Neural cell (in vitro differentiated cells): ENCODE measurements around the gene FUS. TPM values are rescaled to one million over a fixed set of nuclear protein-coding genes. Genes with fewer than 3 reads are reported as not detected.
A peak's percentile ranks its signal among the peaks of the same experiment; 100 is the strongest.

Experiments used
- H2AFZ ChIP-seq: fragments of 200-600, 300-800 bp; sonication (generic), shearing (Covaris generic); 2 replicates; pipeline ENCODE4 v1.6.0; 2014; ENCODE audit warnings: low read depth, mild to moderate bottlenecking, antibody characterized with exemption, low read length, moderate library complexity
- H3F3A ChIP-seq: fragments of 200-600 bp; shearing (Covaris generic); 2 replicates; pipeline ENCODE4 v1.6.1; 2016; ENCODE audit warnings: mild to moderate bottlenecking, moderate library complexity, mixed read lengths, antibody characterized with exemption, low read length; ENCODE audit not compliant: insufficient read depth, poor library complexity, severe bottlenecking
- H3K27ac ChIP-seq: fragments of 200-600, 300-800 bp; sonication (generic), shearing (Covaris generic); 2 replicates; pipeline ENCODE4 v1.5.1; 2014; ENCODE audit warnings: mild to moderate bottlenecking, low read length, moderate library complexity
- H3K27me3 ChIP-seq: fragments of 300-800, 200-600 bp; sonication (generic), shearing (Covaris generic); 2 replicates; pipeline ENCODE4 v1.6.0; 2014; ENCODE audit warnings: mild to moderate bottlenecking, low read depth, low read length, moderate library complexity; ENCODE audit not compliant: insufficient read depth
- H3K36me3 ChIP-seq: fragments of 300-800, 200-600 bp; sonication (generic), shearing (Covaris generic); 2 replicates; pipeline ENCODE4 v1.5.1; 2014; ENCODE audit warnings: mild to moderate bottlenecking, antibody characterized with exemption, low read length, moderate library complexity; ENCODE audit not compliant: insufficient read depth
- H3K4me2 ChIP-seq: fragments of 300-800, 200-600 bp; sonication (generic), shearing (Covaris generic); 2 replicates; pipeline ENCODE4 v1.6.0; 2014; ENCODE audit warnings: mild to moderate bottlenecking, low read length
- H3K4me3 ChIP-seq: fragments of 300-800, 200-600 bp; sonication (generic), shearing (Covaris generic); 2 replicates; pipeline ENCODE4 v1.5.1; 2014; ENCODE audit warnings: mild to moderate bottlenecking, low read length, moderate library complexity
- H3K79me2 ChIP-seq: fragments of 200-600 bp; shearing (Covaris generic); replicated peaks from 2 replicates; pipeline ENCODE4 v1.6.0; 2014; ENCODE audit warnings: mild to moderate bottlenecking, low read length, moderate library complexity; ENCODE audit not compliant: insufficient read depth
- H3K9ac ChIP-seq: fragments of 300-800, 200-600 bp; sonication (generic), shearing (Covaris generic); 2 replicates; pipeline ENCODE4 v1.6.1; 2016; ENCODE audit warnings: mild to moderate bottlenecking, low read length, mixed read lengths
- H3K9me2 ChIP-seq: fragments of 200-600 bp; shearing (Covaris generic); 2 replicates; pipeline ENCODE4 v1.6.1; 2016; ENCODE audit warnings: mild to moderate bottlenecking, low read length, mixed read lengths; ENCODE audit not compliant: insufficient read depth
- H3K9me3 ChIP-seq: fragments of 200-600, 300-800 bp; sonication (generic), shearing (Covaris generic); 2 replicates; pipeline ENCODE4 v1.6.1; 2016; ENCODE audit warnings: mild to moderate bottlenecking, mixed run types, low read length, moderate library complexity, mixed read lengths
- H4K20me1 ChIP-seq: fragments of 200-600 bp; shearing (Covaris generic); 2 replicates; pipeline ENCODE4 v1.6.1; 2016; ENCODE audit warnings: mild to moderate bottlenecking, mixed run types; ENCODE audit not compliant: insufficient read depth
- CTCF ChIP-seq: fragments of 450-650 bp; IDR thresholded peaks from 2 replicates; pipeline ENCODE4 v1.5.1; 2014; ENCODE audit warnings: antibody characterized with exemption, mild to moderate bottlenecking, moderate library complexity; ENCODE audit not compliant: poor library complexity, severe bottlenecking
- EP300 ChIP-seq: fragments of 450-650 bp; conservative IDR thresholded peaks from 2 replicates; pipeline ENCODE4 v1.6.1; 2014; ENCODE audit warnings: antibody characterized with exemption, mild to moderate bottlenecking, moderate library complexity; ENCODE audit not compliant: poor library complexity, severe bottlenecking
- EZH2 ChIP-seq: fragments of 200-600, 300-800 bp; shearing (Covaris generic), sonication (generic); IDR thresholded peaks from 2 replicates; pipeline ENCODE4 v1.6.1; 2014; ENCODE audit warnings: antibody characterized with exemption, low read length, borderline replicate concordance, mild to moderate bottlenecking; ENCODE audit not compliant: insufficient read depth, poor library complexity, severe bottlenecking
- MXI1 ChIP-seq: fragments of 450-650 bp; conservative IDR thresholded peaks from 2 replicates; pipeline ENCODE4 v1.6.1; 2014; ENCODE audit warnings: antibody characterized with exemption, mild to moderate bottlenecking; ENCODE audit not compliant: poor library complexity, severe bottlenecking
- POLR2AphosphoS5 ChIP-seq: IDR thresholded peaks from 2 replicates; pipeline ENCODE4 v1.6.1; 2012
- RAD21 ChIP-seq: fragments of 450-650 bp; conservative IDR thresholded peaks from 2 replicates; pipeline ENCODE4 v1.6.1; 2014; ENCODE audit warnings: antibody characterized with exemption, mild to moderate bottlenecking, moderate library complexity
- SMC3 ChIP-seq: fragments of 450-650 bp; conservative IDR thresholded peaks from 2 replicates; pipeline ENCODE4 v1.6.1; 2014; ENCODE audit warnings: antibody characterized with exemption, mild to moderate bottlenecking, moderate library complexity; ENCODE audit not compliant: poor library complexity
- TAF1 ChIP-seq: IDR thresholded peaks from 2 replicates; pipeline ENCODE4 v1.6.1; 2012; ENCODE audit warnings: low read depth
- polyA plus RNA-seq: library from polyadenylated mRNA; depleted of rRNA; stranded (reverse); fragments of >200 nt; gene quantifications from 2 replicates; pipeline ENCODE4 v1.2.3, GENCODE V29; 2014
- TF ChIP-seq, protein P1 (sequence below): IDR thresholded peaks from 2 replicates; pipeline ENCODE4 v1.6.1; 2012; ENCODE audit warnings: borderline replicate concordance

FUS gene
- polyA plus RNA-seq, 1 donor from 2014 or later = 54.3 TPM

DNA sequence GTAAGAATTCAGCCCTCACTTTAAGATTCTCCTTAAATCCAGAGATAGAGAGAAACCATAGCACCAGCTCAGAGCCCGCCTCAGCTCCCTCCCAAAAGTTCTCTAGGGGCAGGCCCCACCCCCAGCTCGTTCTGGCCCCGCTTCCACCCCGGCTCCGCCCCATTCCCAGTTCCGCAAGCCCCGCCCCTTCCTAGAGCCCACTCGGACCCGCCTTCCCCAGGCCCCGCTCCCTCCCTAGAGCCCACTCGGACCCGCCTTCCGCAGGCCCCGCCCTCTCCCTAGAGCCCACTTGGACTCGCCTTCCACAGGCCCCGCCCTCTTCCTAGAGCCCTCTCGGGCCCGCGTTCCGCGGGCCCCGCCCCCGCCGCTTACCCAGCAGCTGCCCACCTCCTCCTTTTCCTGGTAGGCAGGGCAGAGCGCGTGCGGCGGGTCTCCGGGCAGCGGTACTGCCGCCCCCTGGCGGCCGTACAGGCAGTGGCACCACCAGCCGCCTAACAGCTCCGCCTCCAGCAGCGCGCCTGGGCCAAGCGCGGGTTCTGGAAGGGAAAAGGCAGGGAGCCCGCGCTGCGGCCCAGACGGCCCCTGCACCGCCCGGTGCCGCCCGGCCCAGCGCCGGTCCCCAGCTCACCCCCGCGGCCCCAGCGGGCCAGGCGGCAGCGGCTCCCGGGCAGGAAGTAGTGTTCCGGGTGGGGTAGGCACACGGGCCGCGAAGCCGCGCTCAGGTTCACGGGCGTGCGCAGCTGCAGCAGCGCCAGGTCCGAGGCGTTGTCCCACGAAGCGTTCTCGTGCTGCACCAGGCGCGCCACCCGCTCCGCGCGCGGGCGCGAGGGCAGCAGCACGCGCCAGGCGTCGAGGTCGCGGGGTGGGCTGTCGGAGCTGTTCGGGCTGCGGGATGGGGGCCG lies 37.6 kb upstream of the FUS start:
- Histone ChIP-seq H3K27me3 (no peaks in the 10 kb centered on the region), H3K36me3 (no peaks in the 10 kb centered on the region), H2AFZ (no peak overlapping the region), H3K79me2 (no peaks in the 10 kb centered on the region), H3K4me2 (peak overlapping the region; percentile 55), H3K4me3 (peak overlapping the region; percentile 68), H3K27ac (no peak overlapping the region), H3K9me3 (no peaks in the 10 kb centered on the region), H3F3A (no peaks in the 10 kb centered on the region), H3K9ac (peak overlapping the region; percentile 53), H4K20me1 (no peaks in the 10 kb centered on the region), H3K9me2 (no peaks in the 10 kb centered on the region)
- peak; percentile 83 for TF ChIP-seq SMC3
- TF ChIP-seq MXI1 = peak; percentile 50
- TF ChIP-seq POLR2AphosphoS5 = no peak
- no peak for TF ChIP-seq TAF1
- peak; percentile 97 for TF ChIP-seq CTCF
- no peak for TF ChIP-seq EZH2
- TF ChIP-seq, protein P1, sequence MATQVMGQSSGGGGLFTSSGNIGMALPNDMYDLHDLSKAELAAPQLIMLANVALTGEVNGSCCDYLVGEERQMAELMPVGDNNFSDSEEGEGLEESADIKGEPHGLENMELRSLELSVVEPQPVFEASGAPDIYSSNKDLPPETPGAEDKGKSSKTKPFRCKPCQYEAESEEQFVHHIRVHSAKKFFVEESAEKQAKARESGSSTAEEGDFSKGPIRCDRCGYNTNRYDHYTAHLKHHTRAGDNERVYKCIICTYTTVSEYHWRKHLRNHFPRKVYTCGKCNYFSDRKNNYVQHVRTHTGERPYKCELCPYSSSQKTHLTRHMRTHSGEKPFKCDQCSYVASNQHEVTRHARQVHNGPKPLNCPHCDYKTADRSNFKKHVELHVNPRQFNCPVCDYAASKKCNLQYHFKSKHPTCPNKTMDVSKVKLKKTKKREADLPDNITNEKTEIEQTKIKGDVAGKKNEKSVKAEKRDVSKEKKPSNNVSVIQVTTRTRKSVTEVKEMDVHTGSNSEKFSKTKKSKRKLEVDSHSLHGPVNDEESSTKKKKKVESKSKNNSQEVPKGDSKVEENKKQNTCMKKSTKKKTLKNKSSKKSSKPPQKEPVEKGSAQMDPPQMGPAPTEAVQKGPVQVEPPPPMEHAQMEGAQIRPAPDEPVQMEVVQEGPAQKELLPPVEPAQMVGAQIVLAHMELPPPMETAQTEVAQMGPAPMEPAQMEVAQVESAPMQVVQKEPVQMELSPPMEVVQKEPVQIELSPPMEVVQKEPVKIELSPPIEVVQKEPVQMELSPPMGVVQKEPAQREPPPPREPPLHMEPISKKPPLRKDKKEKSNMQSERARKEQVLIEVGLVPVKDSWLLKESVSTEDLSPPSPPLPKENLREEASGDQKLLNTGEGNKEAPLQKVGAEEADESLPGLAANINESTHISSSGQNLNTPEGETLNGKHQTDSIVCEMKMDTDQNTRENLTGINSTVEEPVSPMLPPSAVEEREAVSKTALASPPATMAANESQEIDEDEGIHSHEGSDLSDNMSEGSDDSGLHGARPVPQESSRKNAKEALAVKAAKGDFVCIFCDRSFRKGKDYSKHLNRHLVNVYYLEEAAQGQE = no peak
- peak; percentile 30 for TF ChIP-seq EP300
- peak; percentile 76 for TF ChIP-seq RAD21

- H4K20me1 ChIP-seq = no peaks in the 10 kb centered on the region
- H3K79me2 ChIP-seq = no peaks in the 10 kb centered on the region
- no peak overlapping the region for H3K4me2 ChIP-seq
- H3F3A ChIP-seq = no peaks in the 10 kb centered on the region
- TF ChIP-seq, protein P1 = no peak
- TF ChIP-seq POLR2AphosphoS5 = no peak
- no peak for TF ChIP-seq EP300
- TF ChIP-seq CTCF = no peak
- TF ChIP-seq RAD21 = no peak
- H3K9me2 ChIP-seq = no peaks in the 10 kb centered on the region
- no peak overlapping the region for H3K9ac ChIP-seq
- H3K9me3 ChIP-seq = no peaks in the 10 kb centered on the region
- H3K4me3 ChIP-seq = peak overlapping the region; percentile 68
- no peaks in the 10 kb centered on the region for H3K36me3 ChIP-seq
- H2AFZ ChIP-seq = no peak overlapping the region
- H3K27ac ChIP-seq = no peak overlapping the region
- no peaks in the 10 kb centered on the region for H3K27me3 ChIP-seq
These were observed 36.8 kb upstream of the FUS start for GRCh38 chr16:31143011-31143693.
